ENCODE measurements around the gene MPST. TPM values are rescaled to one million over a fixed set of nuclear protein-coding genes. Genes with fewer than 3 reads are reported as not detected.

Gene MPST
- total RNA-seq, 6 donors from 2014 or later, result 80.8 to 183 (median 135) TPM

- 71 to 93% methylated on average over 2 to 3 of the region's 4 CpGs for WGBS, 2 donors
- no peaks in the 10 kb centered on the region for H3K9me3 ChIP-seq
- no peak overlapping the region for H3K4me3 ChIP-seq
- H3K4me1 ChIP-seq, result peaks cover 18 to 35% (median 22%) of the 10 kb centered on the region in 4 donors
- H3K27ac ChIP-seq, result no peak overlapping the region
- no peak for ATAC-seq (ENCODE audit: low FRiP score in 2 of 2)
- DNase-seq, result no peak
- TF ChIP-seq EP300 (IDR thresholded peaks at IDR 0.05) (no peak), POLR2A (IDR thresholded peaks at IDR 0.05) (peak in 1 of 4 donors; percentile 5), POLR2AphosphoS5 (IDR thresholded peaks at IDR 0.05) (no peak)
- no peaks in the 10 kb centered on the region for H3K27me3 ChIP-seq
- no peaks in the 10 kb centered on the region for H3K36me3 ChIP-seq
These were observed 9.4 kb upstream of the MPST start for GRCh38 chr22:37010174-37010573.

GRCh38 chr22:37010976-37011375, 8.6 kb upstream of the MPST start:
- Histone ChIP-seq H3K4me1 (peaks cover 19 to 41% (median 25%) of the 10 kb centered on the region in 4 donors), H3K9me3 (no peaks in the 10 kb centered on the region), H3K27ac (no peak overlapping the region), H3K27me3 (no peaks in the 10 kb centered on the region), H3K4me3 (no peak overlapping the region), H3K36me3 (no peaks in the 10 kb centered on the region)
- 74 to 85% methylated on average over 10 to 20 of the region's 20 CpGs for WGBS, 2 donors
- TF ChIP-seq CTCF (IDR thresholded peaks at IDR 0.05) (no peak), POLR2AphosphoS5 (IDR thresholded peaks at IDR 0.05) (no peak), EP300 (IDR thresholded peaks at IDR 0.05) (no peak), POLR2A (IDR thresholded peaks at IDR 0.05) (no peak)
- DNase-seq (no peak), ATAC-seq (ENCODE audit: low FRiP score in 2 of 2) (no peak)

GRCh38 chr22:37011472-37011871, 8.1 kb upstream of the MPST start:
- peaks cover 21 to 41% (median 26%) of the 10 kb centered on the region in 4 donors for H3K4me1 ChIP-seq
- DNase-seq, result no peak
- H3K27me3 ChIP-seq, result no peaks in the 10 kb centered on the region
- no peak overlapping the region for H3K4me3 ChIP-seq
- 94 to 97% methylated on average over 3 of the region's 3 CpGs for WGBS, 2 donors
- no peak overlapping the region for H3K27ac ChIP-seq
- TF ChIP-seq EP300 (IDR thresholded peaks at IDR 0.05) (no peak), POLR2A (IDR thresholded peaks at IDR 0.05) (no peak)
- H3K36me3 ChIP-seq, result peaks cover 0 to 5% (median 1%) of the 10 kb centered on the region in 4 donors
- ATAC-seq (ENCODE audit: low FRiP score in 2 of 2), result no peak
- H3K9me3 ChIP-seq, result no peaks in the 10 kb centered on the region

- no peak for TF ChIP-seq POLR2A (IDR thresholded peaks at IDR 0.05)
- TF ChIP-seq EP300 (IDR thresholded peaks at IDR 0.05), result no peak
- no peak for TF ChIP-seq POLR2AphosphoS5 (IDR thresholded peaks at IDR 0.05)
- no peak for TF ChIP-seq CTCF (IDR thresholded peaks at IDR 0.05)
- H3K27ac ChIP-seq, result no peak overlapping the region
These were observed 7.2 kb upstream of the MPST start for GRCh38 chr22:37012262-37012904.

GRCh38 chr22:37012956-37013355, 6.6 kb upstream of the MPST start:
- no peak for ATAC-seq (ENCODE audit: low FRiP score in 2 of 2)
- no peak for DNase-seq
- TF ChIP-seq EP300 (IDR thresholded peaks at IDR 0.05) (no peak), POLR2A (IDR thresholded peaks at IDR 0.05) (no peak), CTCF (IDR thresholded peaks at IDR 0.05) (no peak), POLR2AphosphoS5 (IDR thresholded peaks at IDR 0.05) (no peak)
- Histone ChIP-seq H3K36me3 (peaks cover 0 to 14% (median 1%) of the 10 kb centered on the region in 4 donors), H3K27me3 (no peaks in the 10 kb centered on the region), H3K4me3 (no peak overlapping the region), H3K27ac (no peak overlapping the region), H3K9me3 (no peaks in the 10 kb centered on the region), H3K4me1 (peaks cover 28 to 44% (median 37%) of the 10 kb centered on the region in 4 donors)
- 82 to 84% methylated on average over 10 of the region's 10 CpGs for WGBS, 2 donors

More at GRCh38 chr22:37012262-37012904, 7.2 kb upstream of the MPST start:
- H3K9me3 ChIP-seq, result no peaks in the 10 kb centered on the region
- peaks cover 27 to 44% (median 34%) of the 10 kb centered on the region in 4 donors for H3K4me1 ChIP-seq
- 78 to 80% methylated on average over 5 to 9 of the region's 9 CpGs for WGBS, 2 donors
- H3K36me3 ChIP-seq, result peaks cover 0 to 10% (median 1%) of the 10 kb centered on the region in 4 donors
- DNase-seq (peak in 1 of 2 donors; percentile 56), ATAC-seq (ENCODE audit: low FRiP score in 2 of 2) (peak in 1 of 2 donors; percentile 49)
- no peaks in the 10 kb centered on the region for H3K27me3 ChIP-seq
- H3K4me3 ChIP-seq, result no peak overlapping the region

GRCh38 chr22:37014415-37014806, 5.1 kb upstream of the MPST start:
- Histone ChIP-seq H3K36me3 (peaks cover 0 to 14% (median 1%) of the 10 kb centered on the region in 4 donors), H3K9me3 (no peaks in the 10 kb centered on the region), H3K4me1 (peaks cover 27 to 53% (median 38%) of the 10 kb centered on the region in 4 donors), H3K27me3 (no peaks in the 10 kb centered on the region), H3K4me3 (no peak overlapping the region), H3K27ac (no peak overlapping the region)
- TF ChIP-seq EP300 (IDR thresholded peaks at IDR 0.05), result no peak
- no peak for TF ChIP-seq POLR2AphosphoS5 (IDR thresholded peaks at IDR 0.05)
- no peak for TF ChIP-seq CTCF (IDR thresholded peaks at IDR 0.05)
- no peak for ATAC-seq (ENCODE audit: low FRiP score in 2 of 2)
- 82 to 84% methylated on average over 4 of the region's 4 CpGs for WGBS, 2 donors
- no peak for DNase-seq
